ENCODE results near the gene PALLD.

- TF ChIP-seq CTCF (IDR thresholded peaks at IDR 0.05) (no peak), EZH2phosphoT487 (IDR thresholded peaks at IDR 0.05) (no peak)
Observed at GRCh38 chr4:168572002-168572401, 75.2 kb downstream of the PALLD start.
